ENCODE measurements around the gene CCL20.

CCL20 gene

DNA sequence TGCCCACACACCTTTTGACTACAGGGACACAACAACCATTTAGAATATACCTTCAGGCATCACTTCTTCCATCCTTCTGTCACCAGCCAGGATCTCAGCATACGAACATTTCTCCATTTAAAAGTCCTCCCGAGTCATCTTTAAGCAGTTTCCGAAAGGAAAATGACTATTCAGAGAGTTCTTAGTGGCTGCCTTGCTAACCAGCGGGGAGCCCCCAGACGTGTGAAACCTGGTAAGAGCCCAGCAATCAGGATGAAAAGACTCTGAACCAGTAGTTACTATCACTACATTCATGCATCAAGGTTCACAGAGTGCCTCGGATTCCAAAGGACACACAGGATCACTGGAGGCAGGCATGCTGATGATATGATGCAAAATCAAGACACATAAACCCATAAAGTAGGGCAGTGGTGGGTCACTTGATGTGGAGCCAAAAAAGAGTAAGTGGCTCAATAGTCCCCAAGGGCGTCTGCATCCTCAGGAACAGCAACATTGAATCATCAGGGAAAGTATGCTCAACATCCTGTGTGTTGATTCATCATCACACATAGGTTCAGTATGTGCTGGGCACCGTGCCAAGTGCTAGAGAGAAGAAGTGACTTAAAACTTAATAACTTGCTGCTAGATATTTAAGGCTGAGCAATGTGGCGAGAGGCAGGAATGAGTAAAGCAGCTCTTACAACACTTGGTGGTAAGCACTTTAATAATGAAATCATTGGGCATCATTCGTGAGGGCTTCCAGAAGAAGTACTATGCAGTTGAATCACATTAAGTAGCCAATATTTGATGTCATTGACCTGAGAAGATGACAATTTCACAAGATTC, 4.4 kb downstream of the CCL20 start (continued):
- TF ChIP-seq, protein P1, sequence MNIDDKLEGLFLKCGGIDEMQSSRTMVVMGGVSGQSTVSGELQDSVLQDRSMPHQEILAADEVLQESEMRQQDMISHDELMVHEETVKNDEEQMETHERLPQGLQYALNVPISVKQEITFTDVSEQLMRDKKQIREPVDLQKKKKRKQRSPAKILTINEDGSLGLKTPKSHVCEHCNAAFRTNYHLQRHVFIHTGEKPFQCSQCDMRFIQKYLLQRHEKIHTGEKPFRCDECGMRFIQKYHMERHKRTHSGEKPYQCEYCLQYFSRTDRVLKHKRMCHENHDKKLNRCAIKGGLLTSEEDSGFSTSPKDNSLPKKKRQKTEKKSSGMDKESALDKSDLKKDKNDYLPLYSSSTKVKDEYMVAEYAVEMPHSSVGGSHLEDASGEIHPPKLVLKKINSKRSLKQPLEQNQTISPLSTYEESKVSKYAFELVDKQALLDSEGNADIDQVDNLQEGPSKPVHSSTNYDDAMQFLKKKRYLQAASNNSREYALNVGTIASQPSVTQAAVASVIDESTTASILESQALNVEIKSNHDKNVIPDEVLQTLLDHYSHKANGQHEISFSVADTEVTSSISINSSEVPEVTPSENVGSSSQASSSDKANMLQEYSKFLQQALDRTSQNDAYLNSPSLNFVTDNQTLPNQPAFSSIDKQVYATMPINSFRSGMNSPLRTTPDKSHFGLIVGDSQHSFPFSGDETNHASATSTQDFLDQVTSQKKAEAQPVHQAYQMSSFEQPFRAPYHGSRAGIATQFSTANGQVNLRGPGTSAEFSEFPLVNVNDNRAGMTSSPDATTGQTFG (tag by site-specific recombination; IDR thresholded peaks at IDR 0.05; ENCODE audit: borderline replicate concordance) = no peak
- TF ChIP-seq ZSCAN4 (tag by site-specific recombination; IDR thresholded peaks at IDR 0.05) (0 out of 2 replicates have a peak, but pooled peaks have one; percentile 22), ZNF311 (tag by site-specific recombination; IDR thresholded peaks at IDR 0.05; ENCODE audit: borderline replicate concordance) (no peak), KLF8 (tag by site-specific recombination; IDR thresholded peaks at IDR 0.05) (peak; percentile 47), GLIS1 (tag by site-specific recombination; IDR thresholded peaks at IDR 0.05) (peak; percentile 64), KLF1 (tag by site-specific recombination; IDR thresholded peaks at IDR 0.05) (no peak), KLF17 (tag by site-specific recombination; IDR thresholded peaks at IDR 0.05) (peak; percentile 68; the same call in 1 of the 2 replicates), ZNF24 (tag by site-specific recombination; IDR thresholded peaks at IDR 0.05) (peak; percentile 85; the same call in 1 of the 2 replicates), ZEB2 (tag by site-specific recombination; IDR thresholded peaks at IDR 0.05) (peak; percentile 69), ZNF10 (tag by site-specific recombination; IDR thresholded peaks at IDR 0.05) (peak; percentile 88; the same call in 1 of the 2 replicates), PRDM4 (tag by site-specific recombination; IDR thresholded peaks at IDR 0.05) (no peak), ZNF600 (tag by site-specific recombination; IDR thresholded peaks at IDR 0.05) (peak; percentile 73), ZSCAN5A (tag by site-specific recombination; IDR thresholded peaks at IDR 0.05) (no peak), YY2 (tag by site-specific recombination; IDR thresholded peaks at IDR 0.05) (no peak)
- TF ChIP-seq, protein P2, sequence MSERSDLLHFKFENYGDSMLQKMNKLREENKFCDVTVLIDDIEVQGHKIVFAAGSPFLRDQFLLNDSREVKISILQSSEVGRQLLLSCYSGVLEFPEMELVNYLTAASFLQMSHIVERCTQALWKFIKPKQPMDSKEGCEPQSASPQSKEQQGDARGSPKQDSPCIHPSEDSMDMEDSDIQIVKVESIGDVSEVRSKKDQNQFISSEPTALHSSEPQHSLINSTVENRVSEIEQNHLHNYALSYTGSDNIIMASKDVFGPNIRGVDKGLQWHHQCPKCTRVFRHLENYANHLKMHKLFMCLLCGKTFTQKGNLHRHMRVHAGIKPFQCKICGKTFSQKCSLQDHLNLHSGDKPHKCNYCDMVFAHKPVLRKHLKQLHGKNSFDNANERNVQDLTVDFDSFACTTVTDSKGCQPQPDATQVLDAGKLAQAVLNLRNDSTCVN (tag by site-specific recombination; optimal IDR thresholded peaks at IDR 0.05) = no peak
- TF ChIP-seq, protein P3, sequence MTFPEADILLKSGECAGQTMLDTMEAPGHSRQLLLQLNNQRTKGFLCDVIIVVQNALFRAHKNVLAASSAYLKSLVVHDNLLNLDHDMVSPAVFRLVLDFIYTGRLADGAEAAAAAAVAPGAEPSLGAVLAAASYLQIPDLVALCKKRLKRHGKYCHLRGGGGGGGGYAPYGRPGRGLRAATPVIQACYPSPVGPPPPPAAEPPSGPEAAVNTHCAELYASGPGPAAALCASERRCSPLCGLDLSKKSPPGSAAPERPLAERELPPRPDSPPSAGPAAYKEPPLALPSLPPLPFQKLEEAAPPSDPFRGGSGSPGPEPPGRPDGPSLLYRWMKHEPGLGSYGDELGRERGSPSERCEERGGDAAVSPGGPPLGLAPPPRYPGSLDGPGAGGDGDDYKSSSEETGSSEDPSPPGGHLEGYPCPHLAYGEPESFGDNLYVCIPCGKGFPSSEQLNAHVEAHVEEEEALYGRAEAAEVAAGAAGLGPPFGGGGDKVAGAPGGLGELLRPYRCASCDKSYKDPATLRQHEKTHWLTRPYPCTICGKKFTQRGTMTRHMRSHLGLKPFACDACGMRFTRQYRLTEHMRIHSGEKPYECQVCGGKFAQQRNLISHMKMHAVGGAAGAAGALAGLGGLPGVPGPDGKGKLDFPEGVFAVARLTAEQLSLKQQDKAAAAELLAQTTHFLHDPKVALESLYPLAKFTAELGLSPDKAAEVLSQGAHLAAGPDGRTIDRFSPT (tag by site-specific recombination; IDR thresholded peaks at IDR 0.05) = 0 out of 2 replicates have a peak, but pooled peaks have one; percentile 40
- TF ChIP-seq, protein P4, sequence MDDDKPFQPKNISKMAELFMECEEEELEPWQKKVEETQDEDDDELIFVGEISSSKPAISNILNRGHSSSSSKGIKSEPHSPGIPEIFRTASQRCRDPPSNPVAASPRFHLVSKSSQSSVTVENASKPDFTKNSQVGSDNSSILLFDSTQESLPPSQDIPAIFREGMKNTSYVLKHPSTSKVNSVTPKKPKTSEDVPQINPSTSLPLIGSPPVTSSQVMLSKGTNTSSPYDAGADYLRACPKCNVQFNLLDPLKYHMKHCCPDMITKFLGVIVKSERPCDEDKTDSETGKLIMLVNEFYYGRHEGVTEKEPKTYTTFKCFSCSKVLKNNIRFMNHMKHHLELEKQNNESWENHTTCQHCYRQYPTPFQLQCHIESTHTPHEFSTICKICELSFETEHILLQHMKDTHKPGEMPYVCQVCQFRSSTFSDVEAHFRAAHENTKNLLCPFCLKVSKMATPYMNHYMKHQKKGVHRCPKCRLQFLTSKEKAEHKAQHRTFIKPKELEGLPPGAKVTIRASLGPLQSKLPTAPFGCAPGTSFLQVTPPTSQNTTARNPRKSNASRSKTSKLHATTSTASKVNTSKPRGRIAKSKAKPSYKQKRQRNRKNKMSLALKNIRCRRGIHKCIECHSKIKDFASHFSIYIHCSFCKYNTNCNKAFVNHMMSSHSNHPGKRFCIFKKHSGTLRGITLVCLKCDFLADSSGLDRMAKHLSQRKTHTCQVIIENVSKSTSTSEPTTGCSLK (tag by site-specific recombination; IDR thresholded peaks at IDR 0.05) = no peak
- TF ChIP-seq, protein P5, sequence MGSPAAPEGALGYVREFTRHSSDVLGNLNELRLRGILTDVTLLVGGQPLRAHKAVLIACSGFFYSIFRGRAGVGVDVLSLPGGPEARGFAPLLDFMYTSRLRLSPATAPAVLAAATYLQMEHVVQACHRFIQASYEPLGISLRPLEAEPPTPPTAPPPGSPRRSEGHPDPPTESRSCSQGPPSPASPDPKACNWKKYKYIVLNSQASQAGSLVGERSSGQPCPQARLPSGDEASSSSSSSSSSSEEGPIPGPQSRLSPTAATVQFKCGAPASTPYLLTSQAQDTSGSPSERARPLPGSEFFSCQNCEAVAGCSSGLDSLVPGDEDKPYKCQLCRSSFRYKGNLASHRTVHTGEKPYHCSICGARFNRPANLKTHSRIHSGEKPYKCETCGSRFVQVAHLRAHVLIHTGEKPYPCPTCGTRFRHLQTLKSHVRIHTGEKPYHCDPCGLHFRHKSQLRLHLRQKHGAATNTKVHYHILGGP (tag by site-specific recombination; IDR thresholded peaks at IDR 0.05) = 0 out of 2 replicates have a peak, but pooled peaks have one; percentile 29
